Measurements from ENCODE around the gene SKI.

- TF ChIP-seq SUZ12 (IDR thresholded peaks at IDR 0.05) (no peak), SP1 (IDR thresholded peaks at IDR 0.05) (no peak), FOXM1 (IDR thresholded peaks at IDR 0.05; ENCODE audit: borderline replicate concordance) (no peak)
Measured at GRCh38 chr1:2235300-2235998, 7.3 kb downstream of the SKI start.
